Caco-2 (cell line): ENCODE results near the gene LSM8. TPM values are rescaled to one million over a fixed set of nuclear protein-coding genes. Genes with fewer than 3 reads are reported as not detected.

Source experiments
- BruUV-seq: library from RNA; stranded (reverse); fragments of 400-500 nt; replicated peaks from 2 replicates; lab custom pipeline; 2021; lab: Mats Ljungman, UMichigan
- CTCF ChIA-PET: fragments of 300-600 bp; sonication (Branson Sonifier 250); formaldehyde crosslinking; loops from one replicate; lab custom pipeline; 2022; ENCODE audit warnings: antibody characterized with exemption; lab: Charles Lee
- POLR2A ChIA-PET: fragments of 300-600 bp; sonication (Branson Sonifier 250); formaldehyde crosslinking; loops from one replicate; lab custom pipeline; 2022; ENCODE audit warnings: antibody characterized with exemption; lab: Charles Lee
- DNase-seq, 2 experiments: peaks; one replicate each; pipeline versions ENCODE4 v3.0.0 to v3.0.0-alpha.2; 2020 to 2022
- H3K27me3 ChIP-seq: replicated peaks from 2 replicates; pipeline ENCODE4 v1.6.0; 2011; ENCODE audit warnings: low read length; ENCODE audit not compliant: control insufficient read depth, insufficient read depth
- H3K36me3 ChIP-seq: 2 replicates; pipeline ENCODE4 v1.5.1; 2011; ENCODE audit warnings: low read length; ENCODE audit not compliant: control insufficient read depth, insufficient read depth
- H3K4me1 ChIP-seq: fragments of 250-450 bp; sonication (Bioruptor Pico); 2 replicates; pipeline ENCODE4 v1.5.1; 2020; ENCODE audit warnings: mild to moderate bottlenecking
- H3K4me3 ChIP-seq: 2 replicates; pipeline ENCODE4 v1.5.1; 2011; ENCODE audit warnings: low read depth, mild to moderate bottlenecking, control low read depth, low read length
- H3K9me3 ChIP-seq: fragments of 250-450 bp; sonication (Bioruptor Pico); 2 replicates; pipeline ENCODE4 v1.5.1; 2020; ENCODE audit warnings: mild to moderate bottlenecking, moderate library complexity
- H3K27ac Mint-ChIP-seq: one replicate; pipeline ENCODE4 v1.8.0; 2022; ENCODE audit warnings: mixed read lengths; ENCODE audit not compliant: unreplicated experiment
- H3K27me3 Mint-ChIP-seq: one replicate; pipeline ENCODE4 v1.8.0; 2022; ENCODE audit warnings: mixed read lengths; ENCODE audit not compliant: insufficient read depth, unreplicated experiment
- H3K36me3 Mint-ChIP-seq: one replicate; pipeline ENCODE4 v1.8.0; 2022; ENCODE audit warnings: mild to moderate bottlenecking, mixed read lengths; ENCODE audit not compliant: insufficient read depth, unreplicated experiment
- H3K4me1 Mint-ChIP-seq: one replicate; pipeline ENCODE4 v1.8.0; 2022; ENCODE audit warnings: low read depth, mixed read lengths; ENCODE audit not compliant: unreplicated experiment
- H3K4me3 Mint-ChIP-seq: one replicate; pipeline ENCODE4 v1.8.0; 2022; ENCODE audit warnings: mild to moderate bottlenecking, moderate library complexity, mixed read lengths; ENCODE audit not compliant: unreplicated experiment
- H3K9me3 Mint-ChIP-seq: one replicate; pipeline ENCODE4 v1.8.0; 2022; ENCODE audit warnings: mixed read lengths; ENCODE audit not compliant: unreplicated experiment
- CTCF ChIP-seq, 2 experiments: fragments of 200-600 bp in 1 of 2; IDR thresholded peaks; 1 replicate in 1 of 2; 2 replicates in 1 of 2; pipeline versions ENCODE4 v1.5.1 to v1.8.0; 2011 to 2022; ENCODE audit warnings: antibody characterized with exemption in 1 of 2, control low read depth in 1 of 2, inconsistent platforms in 1 of 2, low read depth in 1 of 2, low read length in 1 of 2, mild to moderate bottlenecking in 1 of 2, moderate library complexity in 1 of 2; ENCODE audit not compliant: insufficient read depth in 1 of 2, severe bottlenecking in 1 of 2, unreplicated experiment in 1 of 2
- intact Hi-C: fragments of 100-400 bp; cut with micrococcal nuclease; formaldehyde crosslinking; loops from one replicate; pipeline ENCODE4 v1.10.0; 2022; ENCODE audit not compliant: unreplicated experiment
- total RNA-seq: library from RNA; stranded (reverse); gene quantifications from 2 replicates; pipeline ENCODE4 v1.2.3, GENCODE V29; 2022

The LSM8 gene
- total RNA-seq, 1 experiment from 2014 or later, result 50.4 TPM

GRCh38 chr7:118220583-118220982 is 36.6 kb downstream of the LSM8 start:
- peaks cover 5% of the 10 kb centered on the region for H3K27me3 Mint-ChIP-seq
- no peak overlapping the region for H3K4me3 Mint-ChIP-seq
- no peaks in the 10 kb centered on the region for H3K4me1 ChIP-seq
- no peak for DNase-seq
- H3K4me3 ChIP-seq, result no peak overlapping the region
- no peaks in the 10 kb centered on the region for H3K36me3 Mint-ChIP-seq
- CTCF ChIA-PET, result no interaction called here
- no peak overlapping the region for H3K27ac Mint-ChIP-seq
- H3K36me3 ChIP-seq, result no peaks in the 10 kb centered on the region
- intact Hi-C loops, result no loop called here
- BruUV-seq, result no TSS peak
- no peaks in the 10 kb centered on the region for H3K9me3 ChIP-seq
- no peaks in the 10 kb centered on the region for H3K27me3 ChIP-seq
- no peaks in the 10 kb centered on the region for H3K9me3 Mint-ChIP-seq
- no peak for TF ChIP-seq CTCF (IDR thresholded peaks at IDR 0.05; ENCODE audit: insufficient read depth in 1 of 2, low read depth in 1 of 2, low read length in 1 of 2, severe bottlenecking in 1 of 2, unreplicated experiment in 1 of 2)
- POLR2A ChIA-PET, result no interaction called here
- no peaks in the 10 kb centered on the region for H3K4me1 Mint-ChIP-seq

GRCh38 chr7:118222591-118222990 is 38.6 kb downstream of the LSM8 start:
- TF ChIP-seq CTCF (IDR thresholded peaks at IDR 0.05; ENCODE audit: insufficient read depth in 1 of 2, low read depth in 1 of 2, low read length in 1 of 2, severe bottlenecking in 1 of 2, unreplicated experiment in 1 of 2), result no peak
- H3K4me1 Mint-ChIP-seq, result no peaks in the 10 kb centered on the region
- H3K9me3 Mint-ChIP-seq, result no peaks in the 10 kb centered on the region
- intact Hi-C loops, result no loop called here
- H3K4me3 ChIP-seq, result no peak overlapping the region
- no peak overlapping the region for H3K27ac Mint-ChIP-seq
- peaks cover 2% of the 10 kb centered on the region for H3K27me3 Mint-ChIP-seq
- no peaks in the 10 kb centered on the region for H3K9me3 ChIP-seq
- ChIA-PET POLR2A (no interaction called here), CTCF (no interaction called here)
- DNase-seq, result no peak
- no peak overlapping the region for H3K4me3 Mint-ChIP-seq
- H3K36me3 Mint-ChIP-seq, result no peaks in the 10 kb centered on the region
- H3K36me3 ChIP-seq, result no peaks in the 10 kb centered on the region
- no TSS peak for BruUV-seq
- H3K4me1 ChIP-seq, result no peaks in the 10 kb centered on the region
- H3K27me3 ChIP-seq, result no peaks in the 10 kb centered on the region

- no peaks in the 10 kb centered on the region for H3K27me3 ChIP-seq
- POLR2A ChIA-PET, result no interaction called here
- no peak within 1 kb of the TSS for H3K4me3 ChIP-seq
- no peak within 1 kb of the TSS for H3K4me3 Mint-ChIP-seq
- H3K9me3 ChIP-seq, result no peaks in the 10 kb centered on the region
- H3K4me1 Mint-ChIP-seq, result no peaks in the 10 kb centered on the region
- no TSS peak for BruUV-seq
- DNase-seq, result no peak
- no peaks in the 10 kb centered on the region for H3K4me1 ChIP-seq
- H3K9me3 Mint-ChIP-seq, result no peaks in the 10 kb centered on the region
- no peak within 1 kb of the TSS for H3K27ac Mint-ChIP-seq
- H3K36me3 Mint-ChIP-seq, result no peaks in the 10 kb centered on the region
- no peaks in the 10 kb centered on the region for H3K36me3 ChIP-seq
- intact Hi-C loops, result no loop called here
- TF ChIP-seq CTCF (IDR thresholded peaks at IDR 0.05; ENCODE audit: insufficient read depth in 1 of 2, low read depth in 1 of 2, low read length in 1 of 2, severe bottlenecking in 1 of 2, unreplicated experiment in 1 of 2), result no peak
- CTCF ChIA-PET, result no interaction called here
- peaks cover 4% of the 10 kb centered on the region for H3K27me3 Mint-ChIP-seq
Measured at GRCh38 chr7:118224521-118224920, 40.6 kb downstream of the LSM8 start, which contains the start of gene ANKRD7. Gene ANKRD7, plus strand, starts transcription at chr7:118224704. Its CDS starts 127 bp downstream, at chr7:118224831.
